AG04450 (cell line): ENCODE measurements around the gene RNF220. TPM values are rescaled to one million over a fixed set of nuclear protein-coding genes. Genes with fewer than 3 reads are reported as not detected.
"Not testable (repeated sequence)": the region's sequence is repeated elsewhere in the genome, so short reads cannot be mapped to it uniquely, and the experiment has no call there.

ENCODE experiments used
- CTCF ChIA-PET: fragments of 300-600, 350-600 bp; formaldehyde crosslinking; extraction: SDS; loops from one replicate; lab custom pipeline; 2022; ENCODE audit warnings: antibody characterized with exemption, inconsistent platforms; lab: Charles Lee
- POLR2A ChIA-PET: fragments of 350-600 bp; formaldehyde crosslinking; extraction: SDS; loops from one replicate; lab custom pipeline; 2021; ENCODE audit warnings: antibody characterized with exemption, inconsistent platforms; lab: Yijun Ruan, JAX
- DNase-seq: peaks from one replicate; pipeline ENCODE4 v3.0.0-alpha.2; 2011; ENCODE audit warnings: low read depth, low spot score
- H3K27ac ChIP-seq: one replicate; pipeline ENCODE4 v1.5.1; 2012; ENCODE audit warnings: low read depth, low read length, control low read depth
- H3K27me3 ChIP-seq: one replicate; pipeline ENCODE4 v1.6.0; 2012; ENCODE audit warnings: low read length; ENCODE audit not compliant: control insufficient read depth, insufficient read depth
- H3K4me3 ChIP-seq: 2 replicates; pipeline ENCODE4 v1.5.1; 2011; ENCODE audit warnings: mild to moderate bottlenecking, low read depth, low read length, control low read depth
- H3K9me3 ChIP-seq: 2 replicates; pipeline ENCODE4 v1.5.1; 2012; ENCODE audit warnings: low read length; ENCODE audit not compliant: control insufficient read depth, insufficient read depth
- polyA plus RNA-seq: library from polyadenylated mRNA; depleted of rRNA; stranded (reverse); fragments of >200 nt; gene quantifications from 2 replicates; pipeline ENCODE4 v1.2.3, GENCODE V29; 2011
- TF ChIP-seq, protein P1 (sequence below): IDR thresholded peaks from 2 replicates; pipeline ENCODE4 v1.5.1; 2011; ENCODE audit warnings: low read depth, low read length, control low read depth, inconsistent platforms

The RNF220 gene
- polyA plus RNA-seq, 1 experiment = 46.4 TPM

DNA sequence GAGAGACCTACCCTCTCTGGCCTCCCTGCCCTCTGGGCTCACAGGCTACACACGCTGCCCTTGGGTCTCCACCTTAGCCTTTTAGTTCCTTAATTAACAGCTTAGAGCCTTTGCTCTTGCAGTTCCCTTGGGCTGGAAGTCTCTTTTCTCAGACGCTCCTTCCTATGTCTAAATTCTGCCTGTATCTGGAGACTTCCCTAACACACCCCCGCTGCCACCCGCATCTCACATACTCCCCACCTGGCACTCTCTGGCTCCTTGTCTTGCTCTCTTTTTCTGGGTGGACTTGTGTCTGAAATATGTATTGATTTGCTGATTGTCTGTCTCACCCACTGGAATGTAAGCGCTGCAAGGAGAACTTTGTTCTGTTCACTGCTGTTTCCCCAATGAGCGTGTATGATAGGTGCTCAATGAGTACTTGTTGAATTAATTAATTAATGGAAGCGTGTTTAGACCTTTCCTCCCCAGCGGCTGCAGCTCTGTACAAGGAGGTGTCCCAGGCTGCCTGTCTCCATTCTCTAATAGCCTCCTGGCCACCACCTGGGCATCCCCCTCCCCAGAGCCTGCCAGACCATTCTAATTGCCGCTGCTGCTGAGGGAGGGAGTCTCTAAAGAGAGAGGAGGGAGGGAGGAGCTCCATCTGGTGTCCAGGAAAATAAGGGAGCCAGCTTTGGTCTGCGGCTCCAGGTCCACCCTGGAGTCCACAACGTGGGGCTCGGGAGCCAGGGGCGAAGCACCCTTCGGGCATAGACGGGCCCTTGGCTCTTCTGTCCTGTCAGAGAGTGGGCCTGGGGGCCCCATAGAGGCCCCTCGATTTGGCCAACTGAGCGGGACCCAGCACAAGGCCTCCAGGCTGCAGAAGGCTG lies 95.4 kb downstream of the RNF220 start:
- Histone ChIP-seq H3K27ac (no peak overlapping the region), H3K4me3 (no peak overlapping the region), H3K9me3 (no peaks in the 10 kb centered on the region), H3K27me3 (peaks cover 68% of the 10 kb centered on the region)
- TF ChIP-seq, protein P1, sequence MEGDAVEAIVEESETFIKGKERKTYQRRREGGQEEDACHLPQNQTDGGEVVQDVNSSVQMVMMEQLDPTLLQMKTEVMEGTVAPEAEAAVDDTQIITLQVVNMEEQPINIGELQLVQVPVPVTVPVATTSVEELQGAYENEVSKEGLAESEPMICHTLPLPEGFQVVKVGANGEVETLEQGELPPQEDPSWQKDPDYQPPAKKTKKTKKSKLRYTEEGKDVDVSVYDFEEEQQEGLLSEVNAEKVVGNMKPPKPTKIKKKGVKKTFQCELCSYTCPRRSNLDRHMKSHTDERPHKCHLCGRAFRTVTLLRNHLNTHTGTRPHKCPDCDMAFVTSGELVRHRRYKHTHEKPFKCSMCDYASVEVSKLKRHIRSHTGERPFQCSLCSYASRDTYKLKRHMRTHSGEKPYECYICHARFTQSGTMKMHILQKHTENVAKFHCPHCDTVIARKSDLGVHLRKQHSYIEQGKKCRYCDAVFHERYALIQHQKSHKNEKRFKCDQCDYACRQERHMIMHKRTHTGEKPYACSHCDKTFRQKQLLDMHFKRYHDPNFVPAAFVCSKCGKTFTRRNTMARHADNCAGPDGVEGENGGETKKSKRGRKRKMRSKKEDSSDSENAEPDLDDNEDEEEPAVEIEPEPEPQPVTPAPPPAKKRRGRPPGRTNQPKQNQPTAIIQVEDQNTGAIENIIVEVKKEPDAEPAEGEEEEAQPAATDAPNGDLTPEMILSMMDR = peak; percentile 37
- CTCF ChIA-PET = interaction anchor here (0.5 to 0.7 kb wide), 3 partner anchors 25 to 278 kb away, joined by 3 to 8 read pairs (median 3); no protein-coding TSS in a partner anchor
- DNase-seq = no peak
- POLR2A ChIA-PET = no interaction called here

DNA sequence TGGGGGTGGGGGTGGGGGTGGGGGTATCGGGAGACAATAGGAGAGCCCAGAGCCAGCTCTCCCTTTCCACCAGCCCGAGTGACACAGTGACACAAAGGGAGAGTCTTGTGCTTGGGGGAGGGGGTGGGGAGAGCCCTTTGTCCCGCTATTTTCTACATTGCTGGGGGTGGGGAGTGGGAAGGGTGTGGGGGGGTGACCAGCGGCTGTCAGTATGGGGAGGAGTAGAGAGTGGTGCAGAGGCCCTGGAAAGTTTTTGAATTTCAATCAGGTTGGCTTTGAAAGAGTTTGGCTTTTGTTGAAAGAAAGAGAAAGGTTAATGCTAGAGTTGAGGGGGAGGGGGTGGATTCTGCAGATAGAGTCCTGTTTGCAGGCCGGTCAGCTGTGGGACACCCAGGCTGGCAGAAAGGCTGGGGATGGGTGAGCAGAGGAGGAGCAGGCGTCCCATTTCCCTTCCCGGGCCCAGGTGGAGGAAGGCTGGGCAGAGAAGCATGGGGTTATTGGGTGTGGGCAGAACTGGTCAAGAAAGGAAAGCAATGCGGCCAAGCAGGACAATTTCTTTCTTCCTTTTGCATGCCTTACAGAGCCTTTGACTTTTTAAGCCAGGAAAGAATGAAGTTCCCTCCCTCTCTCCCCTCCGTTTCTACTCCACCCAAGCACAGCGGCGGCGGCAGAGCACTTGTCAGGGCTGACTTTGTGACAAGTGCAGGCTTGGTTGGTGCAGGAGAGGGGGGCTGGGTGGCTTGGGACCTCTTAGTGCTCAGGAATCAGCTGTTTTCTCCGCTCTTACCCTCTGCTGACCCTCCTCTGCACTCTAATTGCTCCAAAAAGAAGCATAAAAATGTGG lies 96.2 kb downstream of the RNF220 start:
- POLR2A ChIA-PET = no interaction called here
- H3K4me3 ChIP-seq = no peak overlapping the region
- peaks cover 63% of the 10 kb centered on the region for H3K27me3 ChIP-seq
- CTCF ChIA-PET = interaction anchor here (0.5 to 0.6 kb wide), 2 partner anchors 26 to 279 kb away, joined by 3 to 8 read pairs; no protein-coding TSS in a partner anchor
- no peak overlapping the region for H3K27ac ChIP-seq
- H3K9me3 ChIP-seq = no peaks in the 10 kb centered on the region
- DNase-seq = no peak
- TF ChIP-seq, protein P1 = no peak

DNA sequence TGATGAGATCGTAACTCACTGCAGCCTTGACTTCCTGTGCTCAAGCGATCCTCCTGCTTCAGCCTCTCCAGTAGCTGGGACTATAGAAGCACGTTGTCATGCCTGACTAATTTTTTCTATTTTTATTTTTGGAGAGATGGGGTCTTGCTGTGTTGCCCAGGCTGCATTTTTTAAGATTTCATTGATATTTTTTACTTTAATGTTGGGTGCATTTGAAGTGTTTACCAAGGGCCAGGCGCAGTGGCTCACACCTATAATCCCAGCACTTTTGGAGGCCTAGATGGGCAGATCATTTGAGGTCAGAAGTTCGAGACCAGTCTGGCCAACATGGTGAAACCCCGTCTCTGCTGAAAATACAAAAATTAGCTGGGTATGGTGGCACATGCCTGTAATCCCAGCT lies 97.8 kb downstream of the RNF220 start:
- H3K27ac ChIP-seq, H3K9me3 ChIP-seq, H3K4me3 ChIP-seq, POLR2A ChIA-PET, DNase-seq: not testable (repeated sequence)
- CTCF ChIA-PET = interaction anchor here (0.7 kb wide), 1 partner anchor 152 kb away, joined by 3 read pairs; no protein-coding TSS in a partner anchor
- H3K27me3 ChIP-seq = peaks cover 58% of the 10 kb centered on the region

DNA sequence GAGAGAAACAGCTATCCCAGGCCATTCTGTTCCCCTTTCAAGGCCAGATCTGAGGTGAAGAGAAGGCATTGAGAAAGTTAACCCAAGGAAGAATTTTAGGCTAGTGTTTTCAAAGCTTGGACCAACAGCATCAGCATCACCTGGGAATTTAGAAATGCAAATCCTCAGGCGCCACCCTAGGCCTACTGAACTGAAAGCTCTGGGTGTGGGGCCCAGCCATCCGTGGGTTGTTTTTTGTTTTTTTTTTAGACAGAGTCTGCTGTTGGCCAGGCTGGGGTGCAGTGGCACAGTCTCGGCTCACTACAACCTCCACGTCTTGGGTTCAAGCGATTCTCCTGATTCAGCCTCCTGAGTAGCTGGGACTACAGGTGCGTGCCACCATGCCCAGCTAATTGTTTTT lies 98.6 kb downstream of the RNF220 start:
- no peaks in the 10 kb centered on the region for H3K9me3 ChIP-seq
- TF ChIP-seq, protein P1 = no peak
- no peak overlapping the region for H3K4me3 ChIP-seq
- no peak overlapping the region for H3K27ac ChIP-seq
- ChIA-PET CTCF (no interaction called here), POLR2A (no interaction called here)
- DNase-seq = no peak
- H3K27me3 ChIP-seq = peaks cover 59% of the 10 kb centered on the region

DNA sequence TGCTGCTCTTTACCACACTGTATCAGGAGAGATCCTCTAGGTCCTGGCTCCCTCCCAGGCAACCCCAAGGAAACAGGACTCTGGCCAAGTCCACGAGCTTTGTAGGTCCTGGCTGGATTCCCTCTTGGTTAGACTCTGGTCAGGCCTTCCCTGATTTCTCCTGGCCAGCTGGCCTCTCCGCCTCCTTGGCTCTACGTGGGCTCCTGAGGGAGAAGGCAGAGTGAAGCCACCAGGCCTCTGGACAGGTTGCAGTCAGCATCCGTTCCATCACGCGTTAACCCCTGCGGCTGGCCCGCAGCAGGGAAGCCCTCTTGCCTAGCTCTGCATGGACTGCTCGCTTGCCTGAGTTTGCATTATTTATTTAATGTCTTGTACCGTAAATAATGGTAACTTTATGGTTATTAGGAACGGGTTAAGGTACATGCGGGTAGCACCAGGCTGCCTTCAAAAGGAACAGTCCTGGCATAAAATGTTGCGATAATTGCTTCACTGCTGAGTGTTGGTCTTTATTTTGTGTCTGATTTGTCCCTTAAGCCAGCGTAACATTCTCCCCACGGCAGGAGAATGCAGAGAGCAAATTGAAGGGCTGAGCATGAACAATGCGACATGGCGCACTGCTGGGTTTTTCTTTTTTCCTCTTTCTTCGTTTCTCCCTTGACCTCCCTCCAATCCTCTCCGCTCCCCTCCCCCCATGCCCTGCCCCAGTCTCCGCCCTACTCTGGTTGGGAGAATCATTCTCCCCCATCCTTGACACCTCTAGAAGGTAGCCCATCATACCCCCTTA lies 100.3 kb downstream of the RNF220 start:
- H3K27me3 ChIP-seq = peaks cover 49% of the 10 kb centered on the region
- POLR2A ChIA-PET = no interaction called here
- no peak overlapping the region for H3K27ac ChIP-seq
- no peaks in the 10 kb centered on the region for H3K9me3 ChIP-seq
- no peak overlapping the region for H3K4me3 ChIP-seq
- no peak for DNase-seq
- TF ChIP-seq, protein P1 = no peak
- CTCF ChIA-PET = no interaction called here
